NCI-H1417 (cell line): Measurements from ENCODE around the gene LPP.

ENCODE experiments used
- DNase-seq, 3 experiments: peaks; one replicate each; lab custom pipeline; 2025; lab: John Stamatoyannopoulos, UW

LPP gene

GRCh38 chr3:188707381-188708288, 553.7 kb downstream of the LPP start:
- no peak for DNase-seq

DNA sequence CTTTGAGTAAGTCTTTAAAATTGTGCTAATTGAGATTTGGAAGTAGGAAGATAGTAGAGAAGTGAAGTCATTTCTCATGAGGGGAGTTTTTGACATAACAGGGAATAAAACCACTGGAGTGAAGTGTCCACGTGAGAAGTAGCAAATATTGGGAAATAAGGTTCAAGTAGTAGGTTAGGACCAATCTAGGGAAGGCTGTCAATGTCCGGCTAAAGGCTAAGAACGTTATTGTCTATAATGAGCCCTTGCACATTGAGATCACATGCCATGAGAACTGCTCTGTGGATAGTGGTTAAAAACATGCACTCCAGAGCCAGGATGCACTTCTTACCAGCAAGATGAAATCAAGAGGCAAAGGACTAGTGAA, 557.9 kb downstream of the LPP start:
- DNase-seq: no peak

DNA sequence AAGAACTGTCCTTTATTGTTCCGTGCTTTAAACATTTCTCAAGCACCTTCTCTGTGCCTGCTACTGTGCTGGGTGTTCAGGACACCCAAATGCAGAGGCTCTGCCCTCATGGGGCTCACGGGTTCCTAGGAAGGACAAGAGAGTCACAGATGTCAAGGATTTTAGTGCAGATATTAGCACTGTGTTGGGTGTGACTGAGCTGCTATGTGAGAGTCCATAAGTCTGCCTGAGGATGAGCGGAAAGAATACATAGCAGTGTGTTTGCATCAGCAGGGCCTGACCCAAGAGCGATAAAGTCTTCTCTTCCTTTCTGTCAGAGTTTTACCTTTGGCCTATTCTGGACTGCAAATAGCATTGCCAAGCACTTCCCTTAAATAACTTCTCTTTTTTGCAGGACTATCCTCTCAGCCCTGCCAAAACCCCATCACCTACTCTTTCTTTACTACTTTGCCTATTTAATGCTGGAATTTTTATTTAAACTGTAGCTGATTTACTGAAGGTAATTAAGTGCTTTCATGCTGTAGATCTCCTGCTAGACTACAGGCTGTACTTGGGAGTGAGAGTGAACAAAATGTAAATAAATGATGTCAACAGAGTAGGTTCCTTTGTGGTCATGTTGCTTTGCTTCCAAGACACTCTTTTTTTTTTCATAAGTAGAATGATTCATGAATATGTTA, 558.4 kb downstream of the LPP start:
- DNase-seq: peak in 1 of 3 experiments; percentile 19

GRCh38 chr3:188712991-188713390, 559.0 kb downstream of the LPP start:
- no peak for DNase-seq

- no peak for DNase-seq
Observed at GRCh38 chr3:188719545-188719944, 565.6 kb downstream of the LPP start.

GRCh38 chr3:188720215-188720614, 566.3 kb downstream of the LPP start:
- no peak for DNase-seq

GRCh38 chr3:188720636-188721035, 566.7 kb downstream of the LPP start:
- DNase-seq: no peak

- no peak for DNase-seq
Observed at GRCh38 chr3:188721312-188721711, 567.4 kb downstream of the LPP start.

GRCh38 chr3:188721990-188722389, 568.0 kb downstream of the LPP start:
- DNase-seq: no peak

- DNase-seq: no peak
Observed at GRCh38 chr3:188722963-188723362, 569.0 kb downstream of the LPP start.

GRCh38 chr3:188727052-188727451, 573.1 kb downstream of the LPP start:
- DNase-seq: no peak

- no peak for DNase-seq
Observed at GRCh38 chr3:188728371-188728896, 574.5 kb downstream of the LPP start.

DNA sequence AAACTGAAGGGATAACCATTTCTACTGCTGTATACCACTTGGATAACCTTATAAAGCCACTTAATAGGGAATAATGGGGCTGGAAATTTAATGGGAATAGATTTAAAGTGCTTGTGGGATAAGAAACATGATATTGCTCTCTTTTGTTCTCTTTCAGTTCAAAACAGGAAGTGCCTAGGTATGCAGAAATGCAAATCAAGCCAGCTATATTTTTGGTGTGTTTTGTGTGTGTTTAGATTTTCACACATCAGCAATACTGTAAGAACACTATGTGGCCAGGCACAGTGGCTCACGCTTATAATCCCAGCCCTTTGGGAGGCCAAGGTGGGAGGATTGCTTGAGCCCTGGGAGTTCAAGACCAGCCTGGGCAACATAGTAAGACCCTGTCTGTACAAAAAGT, 575.5 kb downstream of the LPP start:
- no peak for DNase-seq

- peak; percentile 46 to 90 (median 54) for DNase-seq
Observed at GRCh38 chr3:188734395-188734794, 580.4 kb downstream of the LPP start.

GRCh38 chr3:188739511-188739910, 585.6 kb downstream of the LPP start:
- no peak for DNase-seq

GRCh38 chr3:188740010-188740409, 586.1 kb downstream of the LPP start:
- no peak for DNase-seq

DNA sequence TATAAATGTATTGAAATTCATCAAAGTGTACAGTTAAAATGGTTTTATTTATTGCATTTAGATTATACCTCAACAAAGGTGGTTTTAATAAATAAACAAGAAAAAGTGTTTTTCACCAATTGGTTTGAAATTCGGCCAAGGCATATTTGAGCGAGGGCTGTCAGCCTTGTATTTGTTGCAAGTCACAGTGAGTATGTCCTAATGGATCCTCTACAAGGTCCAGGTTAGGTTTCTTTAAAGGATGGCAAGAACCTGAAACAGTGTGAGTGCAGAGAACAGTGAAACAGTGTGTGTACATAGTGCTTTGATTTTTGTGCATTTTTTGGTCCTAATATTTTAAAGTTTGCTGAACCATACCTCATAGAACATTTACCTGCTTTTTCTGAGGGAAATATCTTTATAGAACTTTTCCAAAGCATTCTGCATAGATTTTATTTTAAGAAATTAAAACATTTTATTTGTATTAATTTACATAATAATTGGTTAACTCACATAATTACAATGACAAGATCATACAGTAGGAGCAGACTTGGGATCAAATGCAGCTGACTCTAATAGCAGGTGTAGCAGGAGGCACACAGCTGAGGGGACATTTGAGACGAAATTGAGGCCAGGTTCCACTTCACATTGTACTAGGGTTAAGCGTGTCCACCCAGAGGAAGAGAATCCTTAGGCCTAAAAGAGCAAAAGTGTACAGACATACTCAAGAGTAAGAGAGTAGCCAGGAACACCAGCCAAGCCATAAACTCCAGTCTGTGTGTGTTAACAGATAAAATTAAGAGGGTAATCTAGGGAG, 589.0 kb downstream of the LPP start:
- DNase-seq: no peak

DNA sequence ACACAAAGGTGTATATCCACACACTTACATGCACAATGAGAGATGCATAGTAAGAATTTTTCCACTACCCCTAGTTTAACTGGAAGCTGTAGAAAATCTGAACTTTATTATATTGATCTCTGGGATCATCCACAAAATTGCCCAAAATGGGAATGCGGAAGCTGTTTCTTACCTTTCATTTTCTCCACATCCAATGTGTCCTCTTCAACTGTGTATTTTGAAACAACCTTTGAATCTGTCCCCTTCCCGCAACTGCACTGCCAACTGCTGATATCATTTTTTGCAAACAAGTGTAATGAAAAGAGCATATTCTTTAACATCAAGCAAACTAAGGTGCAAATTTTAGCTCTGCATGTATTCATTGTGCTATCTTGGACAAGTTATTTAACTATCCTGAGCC, 590.2 kb downstream of the LPP start:
- DNase-seq: no peak

GRCh38 chr3:188745031-188745430, 591.1 kb downstream of the LPP start:
- no peak for DNase-seq

DNA sequence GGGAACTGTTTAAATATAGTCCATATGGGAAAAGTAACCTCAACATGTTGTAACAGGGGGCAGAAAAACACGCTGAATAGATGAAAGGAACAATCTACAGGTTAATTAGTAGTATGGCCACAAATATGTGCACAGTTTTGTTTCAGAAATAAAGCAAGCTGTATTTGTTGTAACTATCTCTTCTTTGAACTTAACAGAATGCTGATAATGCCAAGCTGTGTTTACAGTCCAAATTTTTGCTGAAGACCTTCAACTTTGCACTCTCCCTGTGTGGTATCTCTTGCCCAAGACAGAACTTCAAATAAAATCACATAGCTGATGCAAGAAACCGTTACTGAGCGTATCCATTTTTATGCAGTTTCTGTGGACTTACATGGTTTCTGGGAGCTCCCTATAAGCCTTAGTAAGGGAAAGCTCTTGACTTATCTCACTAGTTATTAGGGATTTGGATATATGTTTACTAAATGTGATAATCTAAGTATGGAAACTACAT, 592.4 kb downstream of the LPP start:
- no peak for DNase-seq

DNA sequence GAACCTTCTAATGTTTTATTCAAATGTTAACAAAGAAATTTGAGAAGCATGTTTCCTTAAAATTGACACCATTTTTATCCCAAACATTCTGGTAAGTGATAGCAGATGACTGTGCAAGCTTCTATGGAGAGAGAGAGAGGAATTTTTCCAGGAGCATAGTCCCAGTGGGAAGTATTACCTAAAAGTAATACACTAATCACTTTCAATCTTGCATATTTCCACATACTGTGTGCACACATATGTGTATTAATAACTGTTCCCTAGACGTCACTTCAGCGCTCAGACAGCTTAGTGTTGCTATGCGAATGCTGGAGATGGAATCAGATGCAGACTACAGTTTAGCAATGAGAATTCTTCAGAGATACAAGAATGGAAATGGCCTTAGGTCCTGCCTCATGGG, 593.5 kb downstream of the LPP start:
- no peak for DNase-seq

GRCh38 chr3:188749010-188749617, 595.2 kb downstream of the LPP start:
- DNase-seq: peak in 2 of 3 experiments; percentile 18 to 22
